NCI-H82 treated with DMSO at 0.1 percent for 48 hours (cell line): ENCODE measurements around the gene TUNAR.

Experiments used
- DNase-seq: peaks from one replicate; lab custom pipeline; 2025; ENCODE audit not compliant: unreplicated experiment; lab: John Stamatoyannopoulos, UW

TUNAR gene

GRCh38 chr14:95876761-95877538 lies at the start of gene TUNAR:
Gene TUNAR (plus strand): TSS chr14:95876832.
- peak; percentile 3 for DNase-seq

- no peak for DNase-seq
These were observed 47.9 kb upstream of the TUNAR start for GRCh38 chr14:95828649-95829265.

DNA sequence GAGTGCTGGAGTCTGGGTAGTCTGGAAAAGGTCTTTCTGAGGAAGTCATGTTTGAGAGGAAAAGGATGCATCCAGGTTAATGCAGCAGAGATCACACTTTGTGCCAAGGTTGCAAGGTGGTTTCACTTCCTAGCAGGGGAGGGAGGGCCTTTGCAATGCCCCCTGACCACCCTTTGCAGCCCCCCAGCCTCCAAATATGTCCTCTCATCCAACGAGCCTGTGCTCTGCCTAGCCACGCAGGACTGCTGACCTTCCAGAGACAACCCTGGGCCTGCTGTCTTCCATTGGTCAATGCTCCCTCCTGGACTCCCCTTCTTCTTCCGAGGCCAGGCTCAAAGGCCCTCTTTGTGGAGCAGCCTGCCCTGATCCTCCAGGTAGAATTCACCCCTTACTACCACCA lies 47.3 kb upstream of the TUNAR start:
- no peak for DNase-seq

DNA sequence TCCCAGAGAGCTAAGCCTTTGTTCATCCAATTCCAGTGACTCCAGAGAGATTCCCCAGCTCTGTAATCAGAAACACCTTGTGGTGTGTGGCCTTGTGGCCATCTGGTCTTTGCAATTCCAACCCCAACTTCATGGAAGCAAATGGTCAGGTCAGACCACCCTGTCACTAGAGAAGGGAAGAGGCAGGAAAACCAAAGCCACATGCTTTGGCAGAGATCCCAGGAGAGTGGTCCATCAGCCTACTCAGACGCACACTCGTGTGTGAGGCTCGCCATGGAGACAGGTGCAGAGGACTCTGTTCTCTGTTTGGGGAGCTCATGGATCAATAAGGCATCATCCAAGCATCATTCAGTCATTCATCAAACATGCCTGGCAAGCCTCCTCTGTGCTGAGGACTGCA lies 46.2 kb upstream of the TUNAR start:
- no peak for DNase-seq

GRCh38 chr14:95831041-95831440 lies 45.6 kb upstream of the TUNAR start:
- no peak for DNase-seq

DNA sequence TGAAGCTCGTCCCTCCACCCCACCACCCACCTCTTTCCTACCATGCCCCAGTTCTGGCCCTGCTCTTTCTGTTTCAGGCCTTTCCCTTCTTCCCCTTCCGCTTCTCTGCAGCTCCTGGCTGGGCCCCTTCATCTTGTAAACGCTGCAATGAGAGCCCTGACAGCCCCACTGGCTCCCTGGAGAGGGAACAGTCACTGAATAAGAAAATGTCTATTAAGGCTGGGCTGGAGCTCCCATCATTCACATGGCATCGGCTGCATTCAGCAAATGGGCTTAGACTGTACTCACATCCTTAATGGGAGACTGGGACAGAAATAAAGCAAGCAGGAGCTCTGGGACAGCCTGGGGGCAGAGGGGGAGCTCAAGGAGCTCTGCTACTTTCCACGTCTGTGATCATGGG lies 45.2 kb upstream of the TUNAR start:
- DNase-seq, result no peak

- no peak for DNase-seq
These were observed 44.6 kb upstream of the TUNAR start for GRCh38 chr14:95832012-95832411.

- DNase-seq, result no peak
These were observed 43.2 kb upstream of the TUNAR start for GRCh38 chr14:95833429-95833828.

DNA sequence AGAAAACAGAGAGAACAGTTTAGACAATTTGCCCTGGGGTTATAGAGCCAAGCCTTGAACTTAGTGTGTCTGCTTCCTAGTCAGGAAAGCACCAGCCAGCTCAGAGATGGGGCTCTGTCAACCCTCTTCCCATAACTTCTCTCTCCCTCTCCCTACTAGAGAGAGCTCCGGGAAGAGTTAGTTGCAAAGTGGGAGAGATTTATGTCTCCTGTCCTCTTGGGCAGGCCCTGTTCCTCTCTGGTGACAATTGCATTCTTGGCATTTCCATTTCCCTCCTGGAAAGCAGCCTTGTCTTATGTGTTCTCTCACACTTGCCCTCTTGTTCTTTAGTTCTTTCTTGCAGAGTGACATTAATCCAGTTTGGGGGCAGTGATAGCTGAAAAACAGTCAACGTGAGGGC lies 42.1 kb upstream of the TUNAR start:
- DNase-seq, result no peak

DNA sequence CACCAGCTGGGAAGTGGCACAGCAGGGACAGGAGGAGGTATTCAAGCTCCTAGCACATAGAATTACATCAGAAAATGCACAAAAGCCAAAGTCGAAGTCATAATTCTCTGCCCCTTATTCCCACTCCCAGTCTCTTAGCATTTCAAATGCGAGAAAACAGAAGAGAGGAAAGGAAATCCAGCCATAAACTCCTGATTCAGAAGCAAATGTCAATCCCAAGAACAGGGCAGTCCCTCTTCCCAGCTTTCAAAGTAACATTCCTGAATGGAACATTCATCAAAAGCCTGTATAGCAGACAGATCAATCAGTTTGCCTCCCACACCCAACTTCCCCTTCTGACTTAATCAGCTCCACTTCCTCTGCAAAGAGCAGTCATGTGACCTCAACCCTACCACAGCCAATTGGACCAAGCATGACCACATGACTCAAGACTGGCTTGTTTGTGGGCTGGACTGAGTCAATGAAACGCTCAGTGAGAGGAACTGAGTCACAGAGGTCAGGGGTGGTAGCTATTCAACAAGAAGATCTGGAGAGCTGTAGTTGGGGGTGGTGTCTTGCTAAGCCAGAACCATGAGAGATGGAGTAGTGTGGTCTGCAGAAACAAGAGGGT lies 41.4 kb upstream of the TUNAR start:
- no peak for DNase-seq

DNA sequence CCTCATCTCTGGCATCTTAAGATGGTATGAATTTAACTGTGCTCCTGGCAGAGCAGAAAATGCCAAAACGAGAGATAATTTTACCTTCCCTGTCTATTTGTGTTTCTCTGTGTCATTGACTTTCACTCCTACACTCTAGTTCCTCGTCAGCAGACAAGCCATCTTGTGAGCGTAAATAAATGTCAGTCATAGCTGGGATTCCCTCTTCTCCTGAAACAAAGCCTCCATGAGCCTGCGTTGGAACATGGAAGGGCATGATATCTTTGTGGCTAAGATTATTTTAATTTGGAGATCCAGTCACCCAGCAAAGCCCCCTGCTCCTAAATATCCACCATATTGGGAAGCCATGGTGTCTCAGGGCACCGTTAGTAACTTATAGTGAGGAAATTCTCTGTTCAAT lies 37.8 kb upstream of the TUNAR start:
- no peak for DNase-seq

DNA sequence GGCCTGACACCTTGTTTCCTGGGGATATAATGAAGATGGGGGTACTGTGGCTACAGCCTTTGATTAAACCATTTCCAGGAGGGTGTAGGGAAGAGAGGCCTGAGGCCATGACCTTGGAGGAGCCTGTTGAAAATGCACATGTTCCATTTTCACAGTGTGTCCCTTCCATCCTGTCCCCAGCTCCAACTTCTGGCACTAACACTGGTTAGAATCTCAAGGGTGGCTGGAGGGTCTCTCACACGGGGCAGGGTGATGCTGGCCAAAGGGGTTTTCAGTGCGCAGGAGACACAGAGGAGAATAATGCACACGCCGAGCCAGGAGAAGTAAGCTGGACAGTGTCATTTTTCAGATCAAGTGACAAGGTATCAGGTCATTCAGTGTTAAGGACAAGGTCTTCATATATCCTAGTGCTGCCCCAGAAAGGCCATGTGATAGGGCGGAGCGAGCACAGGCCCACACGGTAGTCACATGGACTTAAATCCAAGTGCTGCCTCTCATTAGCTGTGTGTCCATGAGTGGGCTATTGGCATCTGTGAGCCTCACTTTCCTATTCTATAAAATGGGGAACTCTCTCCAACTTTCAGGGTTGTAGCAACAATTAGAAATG lies 36.4 kb upstream of the TUNAR start:
- no peak for DNase-seq

DNA sequence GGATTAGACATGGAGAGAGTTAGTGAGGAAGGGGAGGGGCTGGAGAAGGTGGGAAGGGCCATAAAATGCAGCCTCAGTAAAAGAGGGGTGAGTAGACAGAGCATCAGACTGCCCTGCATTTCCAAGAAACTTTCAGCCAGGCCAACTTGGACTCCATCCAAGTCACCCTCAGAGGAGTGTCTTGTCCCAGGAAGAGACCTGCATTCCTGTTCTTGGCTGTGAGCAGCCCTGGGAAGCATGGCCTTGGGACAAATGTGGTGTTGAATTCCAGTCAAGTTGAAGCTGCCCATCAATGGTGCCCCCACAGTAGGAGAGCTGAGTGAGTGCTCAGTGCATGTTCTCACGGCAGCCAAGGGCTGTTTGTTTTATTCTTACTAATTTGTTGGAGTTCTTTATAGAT lies 35.0 kb upstream of the TUNAR start:
- DNase-seq, result no peak

DNA sequence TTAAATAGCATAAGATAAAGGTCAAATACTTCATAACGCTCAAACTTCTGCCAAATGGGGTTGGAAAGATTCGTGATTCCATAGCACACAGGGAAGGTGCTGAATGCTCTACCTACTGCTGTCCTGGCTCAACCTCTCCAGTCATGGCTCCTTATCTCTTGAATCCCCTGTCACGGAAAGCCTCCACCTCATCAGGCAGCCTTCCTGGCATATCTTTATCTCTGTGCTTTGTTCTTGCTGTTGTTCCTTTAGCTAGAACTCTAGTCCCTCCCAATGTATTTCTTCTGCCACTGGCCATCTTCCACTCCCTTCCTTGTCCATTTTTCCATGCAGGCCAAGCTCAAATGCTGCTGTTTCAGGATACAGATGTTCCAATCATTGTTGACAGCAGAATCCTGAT lies 26.9 kb upstream of the TUNAR start:
- DNase-seq, result no peak

- no peak for DNase-seq
These were observed 26.2 kb upstream of the TUNAR start for GRCh38 chr14:95850429-95850828.

- DNase-seq, result no peak
These were observed 21.0 kb upstream of the TUNAR start for GRCh38 chr14:95855606-95856005.

- DNase-seq, result no peak
These were observed 19.4 kb upstream of the TUNAR start for GRCh38 chr14:95857275-95857674.

- DNase-seq, result no peak
These were observed 17.7 kb upstream of the TUNAR start for GRCh38 chr14:95858893-95859292.

DNA sequence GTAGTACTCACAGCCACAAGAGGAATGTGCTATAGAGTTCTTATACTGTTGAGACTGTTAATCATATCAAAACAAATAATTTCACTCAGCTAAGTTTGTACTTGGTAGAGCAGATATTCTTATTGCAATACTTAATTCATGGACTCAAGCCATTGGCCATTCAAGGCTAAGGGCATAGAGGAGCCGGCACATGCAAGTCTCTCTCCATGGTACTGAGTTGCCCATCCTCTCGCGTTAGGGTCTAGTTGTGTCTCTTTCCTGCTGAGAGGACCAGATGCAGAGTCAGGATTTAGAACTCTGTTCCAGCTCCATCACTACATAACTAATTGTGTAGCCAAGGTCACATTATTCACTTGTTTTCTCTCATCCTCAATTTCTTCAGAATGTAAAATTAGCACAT lies 14.4 kb upstream of the TUNAR start:
- DNase-seq, result no peak

GRCh38 chr14:95863295-95863694 lies 13.3 kb upstream of the TUNAR start:
- DNase-seq, result no peak

- no peak for DNase-seq
These were observed 6.9 kb upstream of the TUNAR start for GRCh38 chr14:95869776-95870175.

DNA sequence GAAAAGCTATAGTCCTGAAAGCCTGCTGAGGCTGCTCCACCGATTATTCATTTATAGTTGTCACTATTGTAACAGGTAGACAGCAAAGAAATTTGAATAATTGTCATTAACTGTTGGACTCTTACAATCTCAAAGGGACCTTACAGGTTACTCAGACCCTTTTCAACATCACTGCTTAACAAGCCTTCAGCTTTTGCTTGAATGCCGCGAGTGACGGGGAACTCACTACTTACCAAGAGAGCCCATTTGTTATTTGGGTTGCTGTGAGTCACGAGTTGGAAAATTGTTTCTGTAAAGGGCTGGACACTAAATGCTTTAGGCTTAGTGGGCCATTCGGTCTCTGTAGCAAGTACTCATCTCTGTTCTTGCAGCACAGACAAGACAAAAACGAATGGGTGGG lies 5.9 kb upstream of the TUNAR start:
- no peak for DNase-seq
